Frontal cortex (tissue), 4 donors: ENCODE data around the gene PNPLA1. TPM values are rescaled to one million over a fixed set of nuclear protein-coding genes. Genes with fewer than 3 reads are reported as not detected.

Experiments
- DNase-seq, 2 donors: peaks; one replicate each; pipeline ENCODE4 v3.0.0; 2012; ENCODE audit warnings: low spot score in 2 of 2
- FAIRE-seq: peaks from 2 replicates; lab custom pipeline; 2012; peaks lifted over from hg19 to GRCh38; lab: Jason Lieb, UNC
- total RNA-seq: library from RNA; depleted of rRNA; stranded (reverse); fragments of >200 nt; gene quantifications from one replicate; pipeline ENCODE4 v1.2.3, GENCODE V29; 2014
- donor health status: control.
- donor health status: control.
- donor health status: control.

The PNPLA1 gene
- total RNA-seq = not detected

- DNase-seq = no peak
These were observed at the start of gene PNPLA1 for GRCh38 chr6:36269834-36270705. PNPLA1 (plus strand) TSS chr6:36270060; CDS start chr6:36270460, 400 bp downstream.

GRCh38 chr6:36220226-36220625 lies 49.6 kb upstream of the PNPLA1 start:
- FAIRE-seq = no peak
- no peak for DNase-seq

More at GRCh38 chr6:36269834-36270705, at the start of gene PNPLA1:
- FAIRE-seq = no peak

GRCh38 chr6:36221674-36222073 lies 48.2 kb upstream of the PNPLA1 start:
- no peak for FAIRE-seq

GRCh38 chr6:36222924-36223323 lies 46.9 kb upstream of the PNPLA1 start:
- DNase-seq (no peak), FAIRE-seq (no peak)

More at GRCh38 chr6:36221674-36222073, 48.2 kb upstream of the PNPLA1 start:
- DNase-seq = no peak

GRCh38 chr6:36223706-36224105 lies 46.2 kb upstream of the PNPLA1 start:
- no peak for DNase-seq
- FAIRE-seq = no peak

GRCh38 chr6:36224918-36225461 lies 44.9 kb upstream of the PNPLA1 start:
- DNase-seq (no peak), FAIRE-seq (no peak)

GRCh38 chr6:36226438-36227047 lies 43.3 kb upstream of the PNPLA1 start:
- FAIRE-seq (no peak), DNase-seq (no peak)

GRCh38 chr6:36227379-36228228 lies 42.3 kb upstream of the PNPLA1 start:
- FAIRE-seq (no peak), DNase-seq (no peak)

GRCh38 chr6:36229223-36229622 lies 40.6 kb upstream of the PNPLA1 start:
- DNase-seq (no peak), FAIRE-seq (no peak)

- DNase-seq = no peak
- no peak for FAIRE-seq
These were observed 39.5 kb upstream of the PNPLA1 start for GRCh38 chr6:36230371-36230770.

- FAIRE-seq (no peak), DNase-seq (no peak)
These were observed 37.7 kb upstream of the PNPLA1 start for GRCh38 chr6:36232172-36232571.

- no peak for FAIRE-seq
- no peak for DNase-seq
These were observed 34.6 kb upstream of the PNPLA1 start for GRCh38 chr6:36235309-36235708.

- no peak for DNase-seq
- no peak for FAIRE-seq
These were observed 34.0 kb upstream of the PNPLA1 start for GRCh38 chr6:36235862-36236261.

GRCh38 chr6:36239774-36240173 lies 30.1 kb upstream of the PNPLA1 start:
- DNase-seq (no peak), FAIRE-seq (no peak)

- FAIRE-seq (no peak), DNase-seq (no peak)
These were observed 28.1 kb upstream of the PNPLA1 start for GRCh38 chr6:36241728-36242127.

- FAIRE-seq (no peak), DNase-seq (no peak)
These were observed 27.7 kb upstream of the PNPLA1 start for GRCh38 chr6:36242161-36242560.

GRCh38 chr6:36242626-36243025 lies 27.2 kb upstream of the PNPLA1 start:
- no peak for FAIRE-seq
- no peak for DNase-seq

- FAIRE-seq (no peak), DNase-seq (no peak)
These were observed 26.2 kb upstream of the PNPLA1 start for GRCh38 chr6:36243562-36244212.

GRCh38 chr6:36244641-36245280 lies 25.1 kb upstream of the PNPLA1 start:
- FAIRE-seq (no peak), DNase-seq (no peak)
